H9 (cell line): ENCODE results near the gene DPYSL3. TPM values are rescaled to one million over a fixed set of nuclear protein-coding genes. Genes with fewer than 3 reads are reported as not detected.

Experiments
- DNase-seq: peaks from one replicate; pipeline ENCODE4 v3.0.0-alpha.2; 2017
- H2AFZ ChIP-seq: one replicate; pipeline ENCODE4 v1.6.1; 2013; ENCODE audit warnings: mild to moderate bottlenecking, low read length, control low read depth, moderate library complexity
- H2AK5ac ChIP-seq: 2 replicates; pipeline ENCODE4 v1.6.1; 2013; ENCODE audit warnings: low read length, control low read depth, mixed read lengths; ENCODE audit not compliant: insufficient read length
- H2BK120ac ChIP-seq: one replicate; pipeline ENCODE4 v1.6.1; 2013; ENCODE audit warnings: low read depth, mild to moderate bottlenecking, low read length, control low read depth, inconsistent platforms; ENCODE audit not compliant: poor library complexity, severe bottlenecking
- H2BK12ac ChIP-seq: 2 replicates; pipeline ENCODE4 v1.6.1; 2013; ENCODE audit warnings: low read length, control low read depth, mixed read lengths, low read depth; ENCODE audit not compliant: insufficient read length
- H2BK15ac ChIP-seq: 2 replicates; pipeline ENCODE4 v1.6.1; 2013; ENCODE audit warnings: low read depth, low read length, control low read depth
- H2BK20ac ChIP-seq: one replicate; pipeline ENCODE4 v1.6.1; 2013; ENCODE audit warnings: low read depth, mild to moderate bottlenecking, low read length, control low read depth, inconsistent platforms; ENCODE audit not compliant: poor library complexity, severe bottlenecking
- H2BK5ac ChIP-seq: 2 replicates; pipeline ENCODE4 v1.6.1; 2013; ENCODE audit warnings: low read length, control low read depth, mixed read lengths; ENCODE audit not compliant: insufficient read length
- H3K14ac ChIP-seq: 2 replicates; pipeline ENCODE4 v1.6.1; 2013; ENCODE audit warnings: low read length, control low read depth; ENCODE audit not compliant: insufficient read depth
- H3K18ac ChIP-seq: 2 replicates; pipeline ENCODE4 v1.6.1; 2013; ENCODE audit warnings: low read depth, mild to moderate bottlenecking, mixed read lengths, low read length, control low read depth; ENCODE audit not compliant: insufficient read length
- H3K23ac ChIP-seq: 2 replicates; pipeline ENCODE4 v1.6.1; 2013; ENCODE audit warnings: low read length, control low read depth, mixed read lengths, low read depth; ENCODE audit not compliant: insufficient read length
- H3K23me2 ChIP-seq: 2 replicates; pipeline ENCODE4 v1.6.1; 2013; ENCODE audit warnings: low read depth, mild to moderate bottlenecking, mixed read lengths, low read length, control low read depth; ENCODE audit not compliant: insufficient read length, poor library complexity, severe bottlenecking
- H3K27ac ChIP-seq: 2 replicates; pipeline ENCODE4 v1.5.1; 2013; ENCODE audit warnings: low read length, control low read depth, mixed read lengths, low read depth; ENCODE audit not compliant: insufficient read length
- H3K27me3 ChIP-seq: 2 replicates; pipeline ENCODE4 v1.6.1; 2013; ENCODE audit warnings: low read length, control low read depth, inconsistent platforms; ENCODE audit not compliant: insufficient read depth
- H3K4ac ChIP-seq: 2 replicates; pipeline ENCODE4 v1.6.1; 2013; ENCODE audit warnings: low read depth, mild to moderate bottlenecking, control low read depth, inconsistent platforms, low read length, moderate library complexity
- H3K4me1 ChIP-seq: 2 replicates; pipeline ENCODE4 v1.6.1; 2013; ENCODE audit warnings: low read length, control low read depth, inconsistent platforms; ENCODE audit not compliant: insufficient read depth
- H3K4me2 ChIP-seq: 2 replicates; pipeline ENCODE4 v1.6.1; 2013; ENCODE audit warnings: low read length, control low read depth, mixed read lengths; ENCODE audit not compliant: insufficient read length, insufficient read depth
- H3K56ac ChIP-seq: 2 replicates; pipeline ENCODE4 v1.6.1; 2013; ENCODE audit warnings: low read depth, mild to moderate bottlenecking, mixed read lengths, low read length, control low read depth; ENCODE audit not compliant: insufficient read length
- H3K79me1 ChIP-seq: 2 replicates; pipeline ENCODE4 v1.6.1; 2013; ENCODE audit warnings: low read depth, mild to moderate bottlenecking, moderate library complexity, low read length, control low read depth, inconsistent platforms; ENCODE audit not compliant: insufficient read depth, poor library complexity, severe bottlenecking
- H3K79me2 ChIP-seq: 2 replicates; pipeline ENCODE4 v1.6.1; 2013; ENCODE audit warnings: low read length, control low read depth, inconsistent platforms; ENCODE audit not compliant: insufficient read depth
- H3K9ac ChIP-seq: 2 replicates; pipeline ENCODE4 v1.6.1; 2013; ENCODE audit warnings: low read length, control low read depth, mixed read lengths; ENCODE audit not compliant: insufficient read length; ENCODE audit errors: extremely low read depth
- H3K9me3 ChIP-seq: one replicate; pipeline ENCODE4 v1.6.1; 2013; ENCODE audit warnings: low read depth, low read length, inconsistent platforms; ENCODE audit not compliant: control insufficient read depth
- H3T11ph ChIP-seq: one replicate; pipeline ENCODE4 v1.6.1; 2013; ENCODE audit warnings: mild to moderate bottlenecking, low read length, control low read depth, inconsistent platforms
- H4K20me1 ChIP-seq: one replicate; pipeline ENCODE4 v1.6.1; 2013; ENCODE audit not compliant: control insufficient read depth, insufficient read length, insufficient read depth
- H4K5ac ChIP-seq: 2 replicates; pipeline ENCODE4 v1.6.1; 2013; ENCODE audit warnings: low read depth, mild to moderate bottlenecking, mixed read lengths, low read length, control low read depth; ENCODE audit not compliant: insufficient read length
- H4K8ac ChIP-seq: replicated peaks from 2 replicates; pipeline ENCODE4 v1.6.1; 2013; ENCODE audit warnings: low read length, control low read depth, mixed read lengths, low read depth; ENCODE audit not compliant: insufficient read length
- H4K91ac ChIP-seq: 2 replicates; pipeline ENCODE4 v1.6.1; 2013; ENCODE audit warnings: low read depth, mild to moderate bottlenecking, moderate library complexity, mixed read lengths, low read length, control low read depth; ENCODE audit not compliant: insufficient read length
- H3K27ac Mint-ChIP-seq, 3 experiments: 2 replicates in 2 of 3; 3 replicates in 1 of 3; pipeline ENCODE4 v1.8.0; 2020 to 2021; ENCODE audit warnings: mixed read lengths in 3 of 3, mild to moderate bottlenecking in 1 of 3, moderate library complexity in 1 of 3
- H3K27me3 Mint-ChIP-seq: 2 replicates; pipeline ENCODE4 v1.8.0; 2021; ENCODE audit warnings: low read depth, mild to moderate bottlenecking, moderate library complexity, mixed read lengths
- H3K36me3 Mint-ChIP-seq, 3 experiments: 2 replicates in 2 of 3; 3 replicates in 1 of 3; pipeline ENCODE4 v1.8.0; 2020 to 2021; ENCODE audit warnings: low read depth in 3 of 3, mixed read lengths in 3 of 3; ENCODE audit not compliant: insufficient read depth in 1 of 3
- H3K4me1 Mint-ChIP-seq, 2 experiments: 2 replicates each; pipeline ENCODE4 v1.8.0; 2020; ENCODE audit warnings: mixed read lengths in 2 of 2
- H3K4me3 Mint-ChIP-seq, 2 experiments: 2 replicates in 1 of 2; 3 replicates in 1 of 2; pipeline ENCODE4 v1.8.0; 2020 to 2021; ENCODE audit warnings: mild to moderate bottlenecking in 2 of 2, mixed read lengths in 2 of 2, moderate library complexity in 1 of 2
- H3K9me3 Mint-ChIP-seq, 2 experiments: 2 replicates in 1 of 2; 3 replicates in 1 of 2; pipeline ENCODE4 v1.8.0; 2020; ENCODE audit warnings: mild to moderate bottlenecking in 2 of 2, mixed read lengths in 2 of 2, moderate library complexity in 1 of 2
- CTCF ChIP-seq: fragments of 200-600 bp; sonication (generic); conservative IDR thresholded peaks from 3 replicates; pipeline ENCODE4 v1.8.0; 2021; ENCODE audit warnings: antibody characterized with exemption, mild to moderate bottlenecking
- WGBS: extraction: QIAGEN DNeasy Blood & Tissue Kit; methylation state at CpG from one replicate; pipeline ENCODE4 v1.1.7; 2013; ENCODE audit warnings: missing lambda C conversion rate, low lambda C conversion rate, mixed read lengths; ENCODE audit not compliant: insufficient read length; ENCODE audit errors: extremely low coverage; 5-methylcytosine and 5-hydroxymethylcytosine counted together
- total RNA-seq: library from RNA; stranded (reverse); gene quantifications from 2 replicates; pipeline ENCODE4 v1.2.1, GENCODE V29; 2021

The DPYSL3 gene
- total RNA-seq, 1 experiment from 2014 or later: 515 TPM

- H2BK15ac ChIP-seq: no peak overlapping the region
- H3K4me1 ChIP-seq: peaks cover 19% of the 10 kb centered on the region
- WGBS: no CpG with 5 or more reads among the region's 3 CpGs
- H3K27me3 ChIP-seq: no peaks in the 10 kb centered on the region
- TF ChIP-seq CTCF: no peak
- peaks cover 59% of the 10 kb centered on the region for H3K79me2 ChIP-seq
- Mint-ChIP-seq H3K4me1 (peaks cover 79 to 86% of the 10 kb centered on the region in 2 experiments), H3K27me3 (no peaks in the 10 kb centered on the region), H3K9me3 (no peaks in the 10 kb centered on the region), H3K27ac (peak overlapping the region in 1 of 3 experiments; percentile 41; a peak in 1 of 7 replicates), H3K4me3 (no peak overlapping the region), H3K36me3 (peaks cover 12 to 69% (median 54%) of the 10 kb centered on the region in 3 experiments; a peak in 6 of 7 replicates)
- no peak overlapping the region for H2AFZ ChIP-seq
- H3K56ac ChIP-seq: no peak overlapping the region
- no peak overlapping the region for H2BK5ac ChIP-seq
- peaks cover 11% of the 10 kb centered on the region for H3K79me1 ChIP-seq
- no peak overlapping the region for H3T11ph ChIP-seq
- H3K27ac ChIP-seq: no peak overlapping the region
- H4K20me1 ChIP-seq: no peaks in the 10 kb centered on the region
- H2BK12ac ChIP-seq: no peak overlapping the region
- no peak overlapping the region for H3K18ac ChIP-seq
- no peak overlapping the region for H3K4me2 ChIP-seq
- H4K91ac ChIP-seq: no peak overlapping the region
- H2BK20ac ChIP-seq: no peak overlapping the region
- no peak overlapping the region for H2BK120ac ChIP-seq
- DNase-seq: no peak
- no peak overlapping the region for H3K23ac ChIP-seq
- no peak overlapping the region for H3K4ac ChIP-seq
- no peaks in the 10 kb centered on the region for H3K9me3 ChIP-seq
- H4K8ac ChIP-seq: no peak overlapping the region
- H3K9ac ChIP-seq: no peak overlapping the region
- H4K5ac ChIP-seq: no peak overlapping the region
- H3K23me2 ChIP-seq: no peaks in the 10 kb centered on the region
- H2AK5ac ChIP-seq: no peak overlapping the region
- H3K14ac ChIP-seq: no peak overlapping the region
These were observed 73.3 kb downstream of the DPYSL3 start for GRCh38 chr5:147436596-147436995.
